ENCODE measurements around the gene C11orf91.

The C11orf91 gene

DNA sequence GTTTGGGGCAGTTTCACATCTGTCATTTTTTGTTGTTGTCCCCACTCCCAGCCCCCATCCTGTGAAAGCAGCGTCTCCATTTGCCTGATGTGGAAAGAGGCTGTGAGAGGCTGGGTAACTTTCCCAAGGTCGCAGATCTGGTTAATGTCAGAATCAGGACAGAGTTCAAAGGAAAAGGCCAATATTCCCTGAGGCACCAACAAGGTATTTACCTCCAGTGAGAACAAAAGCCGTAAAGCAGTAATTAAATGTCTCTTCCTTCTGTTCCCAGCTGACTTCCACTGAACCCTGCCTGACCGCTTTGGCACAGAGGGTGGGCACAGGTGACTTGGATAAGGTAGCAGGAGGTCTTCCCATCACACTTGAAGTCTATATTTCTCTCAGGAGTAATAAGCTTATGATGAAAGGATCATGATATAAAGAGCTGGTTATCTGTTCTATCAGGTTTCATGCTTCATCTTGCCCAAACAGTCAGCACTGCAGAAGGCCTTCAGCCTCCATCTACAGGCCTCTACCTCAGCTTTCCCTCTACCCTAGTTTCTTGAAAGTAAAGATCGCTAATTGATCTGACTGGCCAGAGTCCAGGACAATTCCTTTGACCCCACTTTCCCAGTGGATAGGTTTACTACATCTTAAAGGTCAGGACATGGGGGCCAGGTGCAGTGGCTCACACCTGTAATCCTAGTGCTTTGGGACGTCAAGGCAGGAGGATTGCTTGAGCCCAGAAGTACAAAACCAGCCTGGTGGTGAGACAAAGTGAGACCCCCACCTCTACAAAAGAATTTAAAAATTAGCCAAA is 9.4 kb downstream of the C11orf91 start:
- Histone ChIP-seq H4K20me1 (ENCODE audit: insufficient read depth) (no peaks in the 10 kb centered on the region), H3K36me3 (ENCODE audit: insufficient read depth) (no peaks in the 10 kb centered on the region), H3K4me1 (ENCODE audit: low read depth, poor library complexity, severe bottlenecking) (peaks cover 43% of the 10 kb centered on the region), H2AFZ (ENCODE audit: low read depth) (no peak overlapping the region), H3K4me2 (no peak overlapping the region), H3K79me2 (ENCODE audit: insufficient read depth, low read depth) (no peaks in the 10 kb centered on the region), H3K4me3 (IDR thresholded peaks at IDR 0.05; ENCODE audit: insufficient read depth, low read depth, low read length) (no peak overlapping the region), H3K27me3 (ENCODE audit: insufficient read depth, low read depth) (no peaks in the 10 kb centered on the region), H3K9ac (no peak overlapping the region), H3K27ac (no peak overlapping the region)
- TF ChIP-seq, protein P1, sequence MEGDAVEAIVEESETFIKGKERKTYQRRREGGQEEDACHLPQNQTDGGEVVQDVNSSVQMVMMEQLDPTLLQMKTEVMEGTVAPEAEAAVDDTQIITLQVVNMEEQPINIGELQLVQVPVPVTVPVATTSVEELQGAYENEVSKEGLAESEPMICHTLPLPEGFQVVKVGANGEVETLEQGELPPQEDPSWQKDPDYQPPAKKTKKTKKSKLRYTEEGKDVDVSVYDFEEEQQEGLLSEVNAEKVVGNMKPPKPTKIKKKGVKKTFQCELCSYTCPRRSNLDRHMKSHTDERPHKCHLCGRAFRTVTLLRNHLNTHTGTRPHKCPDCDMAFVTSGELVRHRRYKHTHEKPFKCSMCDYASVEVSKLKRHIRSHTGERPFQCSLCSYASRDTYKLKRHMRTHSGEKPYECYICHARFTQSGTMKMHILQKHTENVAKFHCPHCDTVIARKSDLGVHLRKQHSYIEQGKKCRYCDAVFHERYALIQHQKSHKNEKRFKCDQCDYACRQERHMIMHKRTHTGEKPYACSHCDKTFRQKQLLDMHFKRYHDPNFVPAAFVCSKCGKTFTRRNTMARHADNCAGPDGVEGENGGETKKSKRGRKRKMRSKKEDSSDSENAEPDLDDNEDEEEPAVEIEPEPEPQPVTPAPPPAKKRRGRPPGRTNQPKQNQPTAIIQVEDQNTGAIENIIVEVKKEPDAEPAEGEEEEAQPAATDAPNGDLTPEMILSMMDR (conservative IDR thresholded peaks at IDR 0.05; ENCODE audit: low read depth, low read length): no peak

GRCh38 chr11:33690290-33691065 is 10.1 kb downstream of the C11orf91 start:
- H3K27me3 ChIP-seq (ENCODE audit: insufficient read depth, low read depth): no peaks in the 10 kb centered on the region
- H2AFZ ChIP-seq (ENCODE audit: low read depth): no peak overlapping the region
- TF ChIP-seq, protein P1 (conservative IDR thresholded peaks at IDR 0.05; ENCODE audit: low read depth, low read length): no peak
- H3K79me2 ChIP-seq (ENCODE audit: insufficient read depth, low read depth): no peaks in the 10 kb centered on the region
- no peak overlapping the region for H3K4me3 ChIP-seq (IDR thresholded peaks at IDR 0.05; ENCODE audit: insufficient read depth, low read depth, low read length)
- H3K4me2 ChIP-seq: no peak overlapping the region
- H4K20me1 ChIP-seq (ENCODE audit: insufficient read depth): no peaks in the 10 kb centered on the region
- peaks cover 40% of the 10 kb centered on the region for H3K4me1 ChIP-seq (ENCODE audit: low read depth, poor library complexity, severe bottlenecking)
- no peak overlapping the region for H3K27ac ChIP-seq
- no peaks in the 10 kb centered on the region for H3K36me3 ChIP-seq (ENCODE audit: insufficient read depth)
- H3K9ac ChIP-seq: no peak overlapping the region

DNA sequence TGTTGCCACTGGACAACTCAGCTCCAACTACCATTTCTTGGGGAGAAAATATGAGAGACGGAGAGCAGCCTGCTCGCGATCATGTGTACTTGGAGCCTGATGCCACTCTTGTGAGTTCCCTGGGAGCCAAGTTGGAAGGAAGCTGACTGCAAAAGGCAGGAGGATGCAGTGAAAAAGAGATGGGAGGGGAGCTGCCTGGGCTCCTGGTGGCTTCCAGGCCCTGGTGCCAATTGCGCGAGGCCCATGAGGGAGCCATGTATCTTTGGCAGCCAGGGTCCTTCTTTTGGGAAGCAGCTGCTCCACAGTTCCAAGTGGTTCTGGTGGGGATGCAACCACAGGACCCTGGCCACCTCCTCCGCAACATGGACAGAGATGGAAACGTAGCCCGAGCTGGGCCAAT is 11.1 kb downstream of the C11orf91 start:
- no peaks in the 10 kb centered on the region for H4K20me1 ChIP-seq (ENCODE audit: insufficient read depth)
- no peak overlapping the region for H3K27ac ChIP-seq
- no peaks in the 10 kb centered on the region for H3K27me3 ChIP-seq (ENCODE audit: insufficient read depth, low read depth)
- H3K4me3 ChIP-seq (IDR thresholded peaks at IDR 0.05; ENCODE audit: insufficient read depth, low read depth, low read length): no peak overlapping the region
- no peak overlapping the region for H3K9ac ChIP-seq
- H3K4me2 ChIP-seq: no peak overlapping the region
- H3K4me1 ChIP-seq (ENCODE audit: low read depth, poor library complexity, severe bottlenecking): peaks cover 30% of the 10 kb centered on the region
- H3K79me2 ChIP-seq (ENCODE audit: insufficient read depth, low read depth): no peaks in the 10 kb centered on the region
- TF ChIP-seq, protein P1 (conservative IDR thresholded peaks at IDR 0.05; ENCODE audit: low read depth, low read length): no peak
- H3K36me3 ChIP-seq (ENCODE audit: insufficient read depth): no peaks in the 10 kb centered on the region
- no peak overlapping the region for H2AFZ ChIP-seq (ENCODE audit: low read depth)

- H3K9ac ChIP-seq: no peak overlapping the region
- no peak overlapping the region for H3K4me3 ChIP-seq (IDR thresholded peaks at IDR 0.05; ENCODE audit: insufficient read depth, low read depth, low read length)
- no peaks in the 10 kb centered on the region for H3K79me2 ChIP-seq (ENCODE audit: insufficient read depth, low read depth)
- no peaks in the 10 kb centered on the region for H4K20me1 ChIP-seq (ENCODE audit: insufficient read depth)
- H3K36me3 ChIP-seq (ENCODE audit: insufficient read depth): no peaks in the 10 kb centered on the region
- no peak overlapping the region for H3K27ac ChIP-seq
- H3K27me3 ChIP-seq (ENCODE audit: insufficient read depth, low read depth): no peaks in the 10 kb centered on the region
- no peak overlapping the region for H2AFZ ChIP-seq (ENCODE audit: low read depth)
- TF ChIP-seq, protein P1 (conservative IDR thresholded peaks at IDR 0.05; ENCODE audit: low read depth, low read length): no peak
- peaks cover 28% of the 10 kb centered on the region for H3K4me1 ChIP-seq (ENCODE audit: low read depth, poor library complexity, severe bottlenecking)
- H3K4me2 ChIP-seq: no peak overlapping the region
These were observed 11.5 kb downstream of the C11orf91 start for GRCh38 chr11:33689085-33689484.

Data from KMS-11 (cell line).